Tibial nerve (tissue), 4 donors: ENCODE data around the gene PAQR7.

Experiments
- EP300 ChIP-seq, 2 donors: sonication (generic); formaldehyde crosslinking; IDR thresholded peaks; one replicate each; pipeline ENCODE4 v1.6.1; 2017; ENCODE audit warnings: antibody characterized with exemption in 2 of 2, mild to moderate bottlenecking in 1 of 2
- POLR2A ChIP-seq, 2 donors: fragments of 450-650 bp; IDR thresholded peaks; one replicate each; pipeline ENCODE4 v1.6.1; 2017; ENCODE audit warnings: antibody characterized with exemption in 2 of 2, mild to moderate bottlenecking in 2 of 2, moderate library complexity in 2 of 2
- TF ChIP-seq, protein P1 (sequence below), 5 experiments: fragments of 200-600 bp in 3 of 5; fragments of 450-650 bp in 2 of 5; sonication (generic) in 3 of 5; IDR thresholded peaks; one replicate each; pipeline ENCODE4 v1.5.1; 2016 to 2019; ENCODE audit warnings: antibody characterized with exemption in 5 of 5, mild to moderate bottlenecking in 3 of 5, moderate library complexity in 2 of 5

DNA sequence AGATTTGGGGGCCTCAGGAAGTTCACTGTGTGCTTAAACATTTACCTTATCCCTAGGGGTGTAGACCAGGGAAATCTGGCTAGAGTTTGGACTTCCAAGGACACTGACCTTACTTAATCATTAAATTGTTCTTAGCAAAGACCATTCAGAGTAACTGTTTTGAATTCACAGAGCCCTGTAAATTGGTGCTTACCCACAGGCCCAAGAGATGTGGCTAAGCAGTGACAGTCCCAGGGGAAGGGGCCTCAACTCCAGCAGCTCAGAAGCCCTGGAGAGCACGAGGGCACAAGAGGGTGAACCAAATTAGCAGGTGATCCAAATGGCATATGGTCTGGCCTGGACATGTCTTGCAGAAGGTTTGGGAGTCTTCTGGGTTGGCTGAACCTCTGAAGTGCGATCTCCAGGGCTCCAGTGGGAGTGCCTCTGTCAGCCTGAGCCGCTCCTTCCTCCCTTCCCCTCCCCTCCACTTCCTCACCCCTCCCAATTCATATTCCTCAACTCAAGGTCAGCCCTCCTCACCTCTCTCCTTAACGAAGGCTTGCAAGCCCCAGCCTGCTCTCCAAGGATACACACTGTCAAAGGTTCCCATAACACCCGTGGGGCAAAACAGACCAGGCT lies 4.3 kb downstream of the PAQR7 start:
- TF ChIP-seq, protein P1, sequence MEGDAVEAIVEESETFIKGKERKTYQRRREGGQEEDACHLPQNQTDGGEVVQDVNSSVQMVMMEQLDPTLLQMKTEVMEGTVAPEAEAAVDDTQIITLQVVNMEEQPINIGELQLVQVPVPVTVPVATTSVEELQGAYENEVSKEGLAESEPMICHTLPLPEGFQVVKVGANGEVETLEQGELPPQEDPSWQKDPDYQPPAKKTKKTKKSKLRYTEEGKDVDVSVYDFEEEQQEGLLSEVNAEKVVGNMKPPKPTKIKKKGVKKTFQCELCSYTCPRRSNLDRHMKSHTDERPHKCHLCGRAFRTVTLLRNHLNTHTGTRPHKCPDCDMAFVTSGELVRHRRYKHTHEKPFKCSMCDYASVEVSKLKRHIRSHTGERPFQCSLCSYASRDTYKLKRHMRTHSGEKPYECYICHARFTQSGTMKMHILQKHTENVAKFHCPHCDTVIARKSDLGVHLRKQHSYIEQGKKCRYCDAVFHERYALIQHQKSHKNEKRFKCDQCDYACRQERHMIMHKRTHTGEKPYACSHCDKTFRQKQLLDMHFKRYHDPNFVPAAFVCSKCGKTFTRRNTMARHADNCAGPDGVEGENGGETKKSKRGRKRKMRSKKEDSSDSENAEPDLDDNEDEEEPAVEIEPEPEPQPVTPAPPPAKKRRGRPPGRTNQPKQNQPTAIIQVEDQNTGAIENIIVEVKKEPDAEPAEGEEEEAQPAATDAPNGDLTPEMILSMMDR (IDR thresholded peaks at IDR 0.05) = no peak
- TF ChIP-seq POLR2A (IDR thresholded peaks at IDR 0.05) = no peak
- no peak for TF ChIP-seq EP300 (IDR thresholded peaks at IDR 0.05)
